Measurements from ENCODE around the gene ALDH1L1. TPM values are rescaled to one million over a fixed set of nuclear protein-coding genes. Genes with fewer than 3 reads are reported as not detected.

ALDH1L1 gene
- total and polyA plus RNA-seq, 2 of the 4 experiments (the other 2 are of a cell fraction) = not detected

DNA sequence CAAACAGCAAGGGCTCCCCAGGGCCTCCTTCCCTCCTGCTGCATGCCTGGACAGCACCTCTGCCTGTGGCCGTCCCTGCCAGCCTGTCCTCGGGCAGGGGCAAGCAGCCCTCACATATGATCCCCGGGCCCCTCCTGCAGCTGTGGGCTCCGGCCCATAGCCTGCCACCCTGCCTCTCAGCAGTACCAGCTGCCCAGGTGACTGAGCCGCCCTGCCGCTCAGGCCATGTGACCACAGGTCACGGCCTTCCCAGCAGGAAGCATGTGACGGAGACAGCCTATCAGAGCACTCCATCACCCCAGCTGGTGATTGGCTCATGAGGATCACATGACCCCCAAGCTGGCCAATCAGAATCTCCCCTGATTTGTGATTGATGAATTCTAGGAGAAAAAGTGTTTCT lies 23.9 kb downstream of the ALDH1L1 start:
- no peak overlapping the region for H2BK15ac ChIP-seq (ENCODE audit: low read depth, low read length)
- no peak overlapping the region for H3K18ac ChIP-seq (ENCODE audit: low read depth, low read length)
- ChIA-PET POLR2A (ENCODE audit: unreplicated experiment) (no interaction called here), CTCF (no interaction called here)
- no peak overlapping the region for H4K5ac ChIP-seq (ENCODE audit: low read depth, low read length)
- H2BK5ac ChIP-seq (ENCODE audit: low read depth, low read length, poor library complexity, severe bottlenecking) = no peak overlapping the region
- no peaks in the 10 kb centered on the region for H4K20me1 ChIP-seq (ENCODE audit: insufficient read depth, low read length)
- no peak overlapping the region for H2AK9ac ChIP-seq (replicated peaks; ENCODE audit: low read depth, low read length, poor library complexity)
- no peak for ATAC-seq (ENCODE audit: low read depth)
- no peaks in the 10 kb centered on the region for H3K9me1 ChIP-seq (ENCODE audit: insufficient read depth, low read length)
- H2AK5ac ChIP-seq (ENCODE audit: low read depth, low read length) = no peak overlapping the region
- DNase-seq = no peak
- H3K23ac ChIP-seq (ENCODE audit: low read depth, low read length) = no peak overlapping the region
- BruUV-seq (replicated peaks) = no TSS peak
- WGBS, 2 experiments (ENCODE audit: extremely low coverage in 2 of 2, insufficient read length in 1 of 2) = 100% methylated on average over 1 of the region's 8 CpGs; no CpG with 5 or more reads in 1 of the 2 experiments
- in situ Hi-C loops (cut with MboI; ENCODE audit: low sequenced_read_pairs) (no loop called here), intact Hi-C loops (cut with micrococcal nuclease) (no loop called here), dilution Hi-C loops (cut with HindIII; ENCODE audit: low sequenced_read_pairs, unreplicated experiment) (no loop called here)
- H3K4ac ChIP-seq (ENCODE audit: low read depth, low read length) = no peak overlapping the region
- H3K4me2 ChIP-seq (ENCODE audit: low read depth, low read length) = no peak overlapping the region
- no peak overlapping the region for H3K4me3 ChIP-seq (ENCODE audit: insufficient read depth, low read depth, low read length)
- no peak overlapping the region for H2BK20ac ChIP-seq (ENCODE audit: low read depth, low read length)
- no peak overlapping the region for H3K27ac ChIP-seq (ENCODE audit: insufficient read depth, low read length)
- H4K91ac ChIP-seq (ENCODE audit: insufficient read depth, low read depth, low read length) = no peak overlapping the region
- no peak overlapping the region for H4K8ac ChIP-seq (ENCODE audit: low read depth in 2 of 2, low read length in 2 of 2)
- no peak overlapping the region for H2BK120ac ChIP-seq (ENCODE audit: low read depth, low read length)
- no peaks in the 10 kb centered on the region for H3K79me1 ChIP-seq (ENCODE audit: low read depth in 1 of 2, low read length in 2 of 2)
- peaks cover 14% of the 10 kb centered on the region for H3K27me3 ChIP-seq (ENCODE audit: control insufficient read depth, insufficient read depth, low read length)
- H3K14ac ChIP-seq (replicated peaks; ENCODE audit: low read depth, low read length) = no peak overlapping the region
- no peaks in the 10 kb centered on the region for H3K9me3 ChIP-seq (ENCODE audit: control insufficient read depth, insufficient read depth, low read length)
- no peak for TF ChIP-seq BHLHE40 (IDR thresholded peaks at IDR 0.05; ENCODE audit: low read depth, low read length)
- TF ChIP-seq RCOR1 (IDR thresholded peaks at IDR 0.05; ENCODE audit: insufficient replicate concordance, low read length) = no peak
- TF ChIP-seq, protein P1, sequence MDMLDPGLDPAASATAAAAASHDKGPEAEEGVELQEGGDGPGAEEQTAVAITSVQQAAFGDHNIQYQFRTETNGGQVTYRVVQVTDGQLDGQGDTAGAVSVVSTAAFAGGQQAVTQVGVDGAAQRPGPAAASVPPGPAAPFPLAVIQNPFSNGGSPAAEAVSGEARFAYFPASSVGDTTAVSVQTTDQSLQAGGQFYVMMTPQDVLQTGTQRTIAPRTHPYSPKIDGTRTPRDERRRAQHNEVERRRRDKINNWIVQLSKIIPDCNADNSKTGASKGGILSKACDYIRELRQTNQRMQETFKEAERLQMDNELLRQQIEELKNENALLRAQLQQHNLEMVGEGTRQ (IDR thresholded peaks at IDR 0.05; ENCODE audit: low read depth, low read length) = peak; percentile 81
- H2AFZ ChIP-seq (replicated peaks; ENCODE audit: low read length, poor library complexity) = peak overlapping the region; percentile 33
- H3K56ac ChIP-seq (ENCODE audit: extremely low read depth, insufficient read depth, low read length) = no peak overlapping the region
- no peaks in the 10 kb centered on the region for H3K36me3 ChIP-seq (ENCODE audit: control insufficient read depth, insufficient read depth, low read length)
- H3K9ac ChIP-seq (ENCODE audit: low read depth, low read length) = no peak overlapping the region
- no peaks in the 10 kb centered on the region for H3K4me1 ChIP-seq (ENCODE audit: control insufficient read depth, insufficient read depth, low read length)
